NCI-H345 treated with DMSO at 0.1 percent for 48 hours (cell line): ENCODE results near the gene SYNRG.

Source experiments
- DNase-seq: peaks from one replicate; lab custom pipeline; 2025; ENCODE audit not compliant: unreplicated experiment; lab: John Stamatoyannopoulos, UW

Gene SYNRG

DNA sequence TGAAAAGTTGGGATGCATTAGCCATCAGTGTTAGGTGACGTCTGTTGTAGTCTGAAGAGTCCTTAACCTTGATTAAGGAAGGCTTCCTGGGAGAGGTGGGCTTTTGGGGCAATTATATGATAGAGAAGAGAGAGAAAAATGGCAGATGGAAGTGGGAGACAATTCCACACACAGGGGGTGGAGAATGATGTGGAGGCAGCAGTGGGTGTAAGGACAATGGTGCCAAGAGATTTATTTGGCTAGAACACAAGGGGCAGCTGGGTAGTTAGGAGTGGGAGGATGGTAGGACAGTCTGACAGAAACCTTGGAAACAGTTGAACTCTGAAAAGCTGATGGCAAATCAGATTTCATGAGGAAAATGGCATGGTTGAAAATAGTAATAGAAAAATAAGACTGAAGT lies 130.2 kb downstream of the SYNRG start:
- no peak for DNase-seq

DNA sequence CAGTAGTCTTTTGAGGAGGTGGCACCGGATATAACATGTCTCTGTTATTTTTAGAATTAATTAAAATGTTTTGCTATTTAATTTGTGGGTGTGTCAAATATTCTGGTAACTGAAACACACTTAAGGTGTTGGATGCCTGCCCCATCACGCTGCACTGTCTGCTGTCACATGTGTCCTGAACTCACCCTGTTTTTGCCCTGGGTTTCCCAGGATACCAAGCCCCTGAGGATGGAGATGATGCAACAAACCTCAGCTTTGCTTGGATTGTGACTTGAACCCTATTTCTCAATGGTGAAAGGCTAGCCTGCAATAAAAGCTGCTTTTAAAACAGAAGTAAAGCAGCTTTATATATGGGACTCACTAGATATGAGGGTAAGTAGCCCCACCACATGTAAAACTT lies 131.0 kb downstream of the SYNRG start:
- no peak for DNase-seq

DNA sequence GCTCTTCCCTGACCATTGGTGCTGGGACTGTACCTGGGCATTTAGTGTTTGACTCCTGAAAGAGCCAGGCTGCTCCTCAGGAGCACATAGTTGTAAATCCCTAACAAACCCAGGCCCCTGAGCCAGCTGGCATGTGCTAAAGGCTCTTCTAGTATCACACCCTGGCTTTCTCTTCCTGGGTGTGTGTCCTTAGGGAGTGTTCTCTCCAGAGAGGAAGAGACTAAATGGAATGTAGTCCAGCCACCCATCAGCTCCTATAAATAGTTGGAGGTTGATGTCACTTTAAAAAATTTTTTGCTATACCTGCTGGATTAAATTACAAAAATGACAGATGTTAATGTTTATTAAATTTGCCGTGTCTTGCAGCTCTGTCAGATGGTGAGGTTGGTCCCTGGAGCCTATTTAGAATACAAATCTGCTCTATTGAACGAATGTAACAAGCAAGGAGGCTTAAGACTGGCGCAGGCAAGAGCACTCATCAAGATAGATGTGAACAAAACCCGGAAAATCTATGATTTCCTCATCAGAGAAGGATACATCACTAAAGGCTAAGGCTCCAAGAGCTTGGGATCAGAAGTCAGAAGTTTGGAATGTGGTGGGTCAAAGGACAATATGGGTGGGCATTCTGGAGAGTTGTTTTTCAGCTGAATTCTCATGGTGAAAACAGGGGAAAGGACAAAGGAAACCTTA lies 132.6 kb downstream of the SYNRG start:
- DNase-seq = no peak

DNA sequence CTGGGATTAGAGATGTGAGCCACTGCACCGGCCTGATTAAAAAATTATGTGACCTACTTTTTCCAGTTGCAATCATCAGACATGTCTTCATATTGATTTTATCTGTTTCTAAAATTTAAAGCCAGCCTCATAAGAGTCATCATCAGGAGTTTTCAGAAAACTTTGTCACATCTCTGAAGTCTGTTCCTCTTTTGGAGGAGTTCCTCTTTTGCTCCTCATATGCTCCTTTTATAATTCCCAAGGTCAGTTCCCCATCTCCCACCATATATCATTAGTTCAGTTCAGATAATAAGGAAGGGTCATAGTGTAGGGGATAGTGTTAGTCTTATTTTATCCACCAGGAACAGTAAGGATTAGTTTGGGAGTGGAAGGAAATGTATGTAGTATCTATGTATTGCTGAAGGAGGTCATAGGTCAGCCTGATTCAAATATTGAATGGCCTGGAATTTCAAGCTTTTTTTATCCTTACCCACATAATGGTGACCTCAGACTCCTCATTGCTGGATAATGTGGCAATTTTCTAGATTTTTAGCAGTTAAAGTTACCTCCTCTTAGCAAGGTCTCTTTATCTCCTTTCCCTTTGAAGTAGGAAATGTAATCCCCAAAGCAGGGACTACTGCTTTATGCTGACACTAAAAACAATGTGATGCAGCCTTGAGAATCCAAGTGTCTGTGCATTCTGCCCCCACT lies 133.3 kb downstream of the SYNRG start:
- DNase-seq = no peak

DNA sequence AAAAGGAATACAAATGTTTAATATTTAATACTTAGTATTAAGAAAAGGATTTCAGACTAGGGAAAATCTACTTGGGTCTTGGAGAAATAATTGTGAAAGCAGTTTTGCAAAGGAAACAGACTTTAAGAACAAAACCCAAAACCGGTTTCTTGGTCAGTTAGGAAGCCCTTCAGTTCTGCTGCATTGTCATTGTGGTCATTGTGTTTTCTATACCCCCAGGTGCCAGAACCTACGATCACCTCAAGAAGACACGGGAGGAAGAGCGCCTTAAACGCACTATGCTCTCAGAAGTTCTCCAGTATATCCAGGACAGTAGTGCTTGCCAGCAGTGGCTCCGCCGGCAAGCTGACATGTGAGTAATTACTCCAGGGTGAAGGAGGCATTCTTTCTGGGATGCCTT lies 139.0 kb downstream of the SYNRG start:
- no peak for DNase-seq

DNA sequence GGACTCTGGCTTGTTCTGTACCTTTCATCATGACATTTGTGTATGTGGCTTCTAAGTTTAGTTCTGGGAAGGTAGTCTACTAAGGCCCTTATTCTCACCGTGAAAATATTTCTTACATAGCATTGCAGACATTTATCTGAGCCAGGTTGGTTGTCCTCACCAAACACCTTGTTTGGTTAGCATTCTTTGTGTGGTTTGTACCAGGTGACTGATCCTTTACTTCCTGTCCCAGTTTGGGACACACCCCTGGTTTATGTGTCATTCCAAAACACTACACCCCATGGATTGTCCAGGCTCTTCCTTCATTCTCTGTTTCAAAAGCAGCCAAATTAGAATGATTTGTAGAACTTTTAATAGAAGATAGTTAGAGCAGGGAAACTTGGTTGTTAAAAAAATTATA lies 142.7 kb downstream of the SYNRG start:
- DNase-seq = no peak

DNA sequence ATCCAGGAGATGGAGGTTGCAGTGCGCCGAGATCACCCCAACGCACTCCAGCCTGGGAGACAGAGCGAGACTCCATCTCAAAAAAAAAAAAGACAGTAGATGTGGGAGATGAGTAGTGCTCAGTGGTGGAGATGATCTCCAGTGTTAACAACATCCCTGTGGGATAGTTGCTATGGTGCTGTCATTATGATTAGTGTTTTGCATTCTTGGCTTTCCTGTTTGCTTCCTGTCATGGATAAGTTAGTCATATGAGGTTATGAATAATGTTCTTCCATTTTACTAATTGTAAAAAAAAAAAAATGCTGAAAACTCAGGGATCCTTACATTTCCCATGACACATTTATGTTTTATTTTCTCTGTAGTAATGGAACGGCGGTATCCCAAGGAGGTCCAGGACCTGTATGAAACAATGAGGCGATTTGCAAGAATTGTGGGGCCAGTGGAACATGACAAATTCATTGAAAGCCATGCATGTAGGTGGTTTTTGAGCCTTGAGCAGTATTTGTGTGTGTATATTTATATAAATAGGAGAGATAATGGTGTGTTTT lies 144.1 kb downstream of the SYNRG start:
- DNase-seq = no peak
